ENCODE results near the gene SEC22C.

DNA sequence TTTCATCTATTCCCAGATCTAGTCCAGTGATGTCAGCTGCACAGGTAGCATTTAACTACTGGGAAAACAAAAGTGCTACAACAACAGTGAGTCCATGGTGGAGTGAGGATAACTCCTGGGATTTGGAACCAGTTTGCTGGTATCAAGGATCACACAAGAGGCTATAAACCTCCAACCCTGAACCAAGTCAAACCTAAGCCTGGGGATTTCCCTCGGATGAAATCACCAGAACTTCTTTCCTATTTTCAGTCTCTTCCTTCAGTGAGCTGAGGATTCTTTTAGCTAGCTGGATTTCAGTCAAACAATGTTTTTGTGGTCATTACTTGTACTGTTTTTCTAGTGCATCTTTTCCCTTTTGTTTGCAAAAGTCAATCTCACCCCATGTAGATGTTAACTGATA is 31.5 kb downstream of the SEC22C start:
- no peak for TF ChIP-seq POLR2A (IDR thresholded peaks at IDR 0.05)
- TF ChIP-seq, protein P1, sequence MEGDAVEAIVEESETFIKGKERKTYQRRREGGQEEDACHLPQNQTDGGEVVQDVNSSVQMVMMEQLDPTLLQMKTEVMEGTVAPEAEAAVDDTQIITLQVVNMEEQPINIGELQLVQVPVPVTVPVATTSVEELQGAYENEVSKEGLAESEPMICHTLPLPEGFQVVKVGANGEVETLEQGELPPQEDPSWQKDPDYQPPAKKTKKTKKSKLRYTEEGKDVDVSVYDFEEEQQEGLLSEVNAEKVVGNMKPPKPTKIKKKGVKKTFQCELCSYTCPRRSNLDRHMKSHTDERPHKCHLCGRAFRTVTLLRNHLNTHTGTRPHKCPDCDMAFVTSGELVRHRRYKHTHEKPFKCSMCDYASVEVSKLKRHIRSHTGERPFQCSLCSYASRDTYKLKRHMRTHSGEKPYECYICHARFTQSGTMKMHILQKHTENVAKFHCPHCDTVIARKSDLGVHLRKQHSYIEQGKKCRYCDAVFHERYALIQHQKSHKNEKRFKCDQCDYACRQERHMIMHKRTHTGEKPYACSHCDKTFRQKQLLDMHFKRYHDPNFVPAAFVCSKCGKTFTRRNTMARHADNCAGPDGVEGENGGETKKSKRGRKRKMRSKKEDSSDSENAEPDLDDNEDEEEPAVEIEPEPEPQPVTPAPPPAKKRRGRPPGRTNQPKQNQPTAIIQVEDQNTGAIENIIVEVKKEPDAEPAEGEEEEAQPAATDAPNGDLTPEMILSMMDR (IDR thresholded peaks at IDR 0.05) = no peak
